GM19463 (cell line): Measurements from ENCODE around the gene MRRF.

Experiments used
- ATAC-seq: cut with Tn5 transposase; IDR thresholded peaks from one replicate; pipeline ENCODE4 v1.9.1; 2021; ENCODE audit warnings: mild to moderate bottlenecking, moderate library complexity; ENCODE audit not compliant: unreplicated experiment

Gene MRRF

GRCh38 chr9:122377241-122378164 is 112.8 kb downstream of the MRRF start:
- ATAC-seq, result no peak

- ATAC-seq, result no peak
Measured at GRCh38 chr9:122378236-122378635, 113.6 kb downstream of the MRRF start.

- ATAC-seq, result no peak
Measured at GRCh38 chr9:122379340-122379739, 114.7 kb downstream of the MRRF start.

DNA sequence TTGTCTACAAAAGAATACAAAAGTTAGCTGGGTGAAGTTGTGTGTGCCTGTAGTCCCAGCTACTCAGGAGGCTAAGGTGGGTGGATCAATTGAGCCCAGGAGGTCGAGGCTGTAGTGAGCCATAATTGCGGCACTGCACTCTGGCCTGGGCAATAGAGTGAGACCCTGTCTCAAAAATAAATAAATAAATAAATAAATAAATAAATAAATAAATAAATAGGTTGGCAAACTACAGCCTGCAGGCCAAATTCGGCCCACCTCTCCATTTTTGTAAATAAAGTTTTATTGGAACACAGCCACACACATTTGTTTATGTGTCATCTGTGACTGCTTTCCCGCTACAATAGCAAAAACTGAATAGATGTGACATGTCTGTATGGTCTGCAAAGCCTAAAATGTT is 115.6 kb downstream of the MRRF start:
- ATAC-seq, result no peak
